ENCODE data around the gene SLC28A3.

Gene SLC28A3

DNA sequence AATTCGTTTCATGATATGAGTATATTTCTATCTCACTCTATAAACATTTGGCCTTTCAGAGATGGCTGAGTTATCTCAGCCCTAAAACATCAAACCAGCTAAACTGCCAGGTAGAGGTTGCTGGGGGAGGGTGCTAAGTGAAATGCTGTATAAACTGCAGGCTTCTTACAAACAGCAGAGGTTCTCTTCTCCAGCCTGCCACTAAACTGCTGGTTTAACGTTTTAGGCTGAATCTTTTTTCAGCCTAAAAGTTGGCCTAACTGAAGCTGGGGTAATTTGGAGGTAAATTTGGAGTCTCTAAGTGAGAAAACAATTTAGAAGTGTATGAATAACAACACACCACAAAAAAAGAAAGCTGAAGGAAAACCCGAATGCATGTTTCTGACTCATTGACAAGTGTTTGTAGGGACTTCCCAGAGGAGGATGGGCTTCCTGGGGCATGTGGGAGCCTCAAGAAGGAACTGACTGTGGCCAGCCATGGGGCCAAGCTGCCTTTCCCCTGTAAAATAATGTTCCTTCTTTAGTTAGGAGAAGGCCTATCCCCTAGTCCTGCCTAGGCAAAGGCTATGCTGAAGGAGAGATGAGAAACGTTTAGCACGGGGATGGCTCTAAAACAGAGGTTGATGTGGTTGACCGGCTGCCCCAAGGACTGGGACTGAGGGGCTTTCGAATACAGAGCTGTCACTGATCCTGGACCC, 44.3 kb downstream of the SLC28A3 start:
- Histone ChIP-seq H3K4me1 (ENCODE audit: insufficient read depth, low read length, poor library complexity, severe bottlenecking) (no peaks in the 10 kb centered on the region), H2AFZ (ENCODE audit: low read length) (no peak overlapping the region), H3K4me3 (ENCODE audit: low read length, poor library complexity, severe bottlenecking) (no peak overlapping the region), H3K36me3 (ENCODE audit: insufficient read depth, low read length) (no peaks in the 10 kb centered on the region), H3K4me2 (ENCODE audit: low read depth, low read length, poor library complexity, severe bottlenecking) (no peak overlapping the region), H4K20me1 (ENCODE audit: insufficient read depth, low read length, poor library complexity, severe bottlenecking) (no peaks in the 10 kb centered on the region), H3K27me3 (ENCODE audit: insufficient read depth, low read length, poor library complexity, severe bottlenecking) (no peaks in the 10 kb centered on the region), H3K9ac (ENCODE audit: low read depth, low read length, poor library complexity, severe bottlenecking) (no peak overlapping the region), H3K9me2 (replicated peaks; ENCODE audit: low read depth, low read length) (no peaks in the 10 kb centered on the region), H3F3A (ENCODE audit: low read depth) (no peaks in the 10 kb centered on the region), H3K79me2 (ENCODE audit: insufficient read depth, low read length) (no peaks in the 10 kb centered on the region), H3K9me3 (ENCODE audit: insufficient read depth, low read depth, low read length) (no peaks in the 10 kb centered on the region)
- TF ChIP-seq EZH2phosphoT487 (IDR thresholded peaks at IDR 0.05; ENCODE audit: borderline replicate concordance): no peak
- TF ChIP-seq, protein P1, sequence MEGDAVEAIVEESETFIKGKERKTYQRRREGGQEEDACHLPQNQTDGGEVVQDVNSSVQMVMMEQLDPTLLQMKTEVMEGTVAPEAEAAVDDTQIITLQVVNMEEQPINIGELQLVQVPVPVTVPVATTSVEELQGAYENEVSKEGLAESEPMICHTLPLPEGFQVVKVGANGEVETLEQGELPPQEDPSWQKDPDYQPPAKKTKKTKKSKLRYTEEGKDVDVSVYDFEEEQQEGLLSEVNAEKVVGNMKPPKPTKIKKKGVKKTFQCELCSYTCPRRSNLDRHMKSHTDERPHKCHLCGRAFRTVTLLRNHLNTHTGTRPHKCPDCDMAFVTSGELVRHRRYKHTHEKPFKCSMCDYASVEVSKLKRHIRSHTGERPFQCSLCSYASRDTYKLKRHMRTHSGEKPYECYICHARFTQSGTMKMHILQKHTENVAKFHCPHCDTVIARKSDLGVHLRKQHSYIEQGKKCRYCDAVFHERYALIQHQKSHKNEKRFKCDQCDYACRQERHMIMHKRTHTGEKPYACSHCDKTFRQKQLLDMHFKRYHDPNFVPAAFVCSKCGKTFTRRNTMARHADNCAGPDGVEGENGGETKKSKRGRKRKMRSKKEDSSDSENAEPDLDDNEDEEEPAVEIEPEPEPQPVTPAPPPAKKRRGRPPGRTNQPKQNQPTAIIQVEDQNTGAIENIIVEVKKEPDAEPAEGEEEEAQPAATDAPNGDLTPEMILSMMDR (conservative IDR thresholded peaks at IDR 0.05; ENCODE audit: low read length): no peak

DNA sequence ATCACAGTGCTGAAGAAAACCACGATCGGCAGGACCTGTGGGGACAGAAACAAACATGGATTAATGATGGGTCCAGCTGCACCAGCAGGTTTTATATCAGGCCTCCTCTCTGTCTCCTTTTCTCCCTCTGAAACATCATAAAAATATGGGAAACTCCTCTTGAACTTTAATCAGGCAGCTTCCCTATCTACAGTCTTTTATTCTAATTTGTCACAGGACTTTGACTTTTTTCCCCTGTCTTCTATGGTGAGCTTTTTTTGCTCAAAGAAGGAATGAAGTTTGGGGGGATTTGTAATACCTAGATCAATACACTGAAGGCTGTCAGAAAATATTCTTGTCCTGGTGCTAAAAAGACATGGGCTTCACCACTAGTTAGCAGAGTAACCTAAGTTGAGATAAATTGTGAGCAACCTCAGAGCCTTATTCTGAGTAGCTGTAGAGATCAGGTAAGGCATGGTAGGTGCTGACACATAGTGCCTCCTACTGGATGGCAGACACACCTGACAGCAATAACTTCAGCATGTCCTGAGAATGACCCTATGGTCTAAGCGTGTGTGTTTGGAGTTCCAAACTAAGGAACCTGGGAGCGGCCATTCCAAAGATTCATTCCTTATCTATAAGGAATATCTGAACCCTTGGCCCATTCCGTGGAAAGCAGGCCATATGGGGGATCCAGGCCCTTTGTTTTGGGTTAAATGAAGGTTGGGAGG, 46.2 kb downstream of the SLC28A3 start:
- no peak overlapping the region for H3K4me3 ChIP-seq (ENCODE audit: low read length, poor library complexity, severe bottlenecking)

DNA sequence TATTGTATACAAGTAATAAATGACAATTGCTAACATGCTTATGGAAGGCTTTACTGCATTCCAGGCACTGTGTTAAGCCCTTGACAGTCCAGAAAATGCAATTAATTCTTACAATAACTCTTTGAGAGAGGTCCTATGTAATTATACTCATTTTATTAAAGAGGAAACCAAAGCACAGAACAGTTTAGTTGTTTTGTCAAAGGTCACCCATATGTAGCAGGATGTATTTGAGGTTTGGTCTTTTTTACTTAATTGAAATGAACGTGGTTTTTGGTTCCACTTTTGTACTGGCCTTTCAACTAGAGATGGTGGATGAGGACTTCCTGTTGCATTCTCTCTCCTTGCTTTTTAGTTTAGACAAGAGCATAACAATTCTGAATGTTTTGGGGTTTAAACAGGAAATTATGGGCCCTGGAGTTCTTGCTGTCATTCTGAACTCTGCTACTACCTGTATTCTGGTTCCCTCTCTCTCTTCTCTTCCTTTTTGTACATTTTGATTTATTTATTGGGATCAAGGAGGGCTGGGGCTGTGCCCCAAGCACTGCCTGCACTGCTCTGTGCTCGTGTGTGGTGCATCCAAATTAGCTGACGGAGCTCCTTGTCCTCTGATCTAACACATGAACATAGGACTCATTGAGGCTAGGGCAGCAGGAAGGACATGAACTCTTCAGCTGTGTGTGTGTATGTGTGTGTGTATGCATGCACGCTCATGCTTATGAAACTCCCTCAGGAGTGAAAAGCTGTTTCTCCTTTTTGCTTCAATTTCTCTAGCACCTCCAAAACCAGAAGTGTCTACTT, 47.4 kb downstream of the SLC28A3 start:
- no peaks in the 10 kb centered on the region for H3F3A ChIP-seq (ENCODE audit: low read depth)
- no peak overlapping the region for H3K4me3 ChIP-seq (ENCODE audit: low read length, poor library complexity, severe bottlenecking)
- no peaks in the 10 kb centered on the region for H3K9me3 ChIP-seq (ENCODE audit: insufficient read depth, low read depth, low read length)
- H3K9me2 ChIP-seq (replicated peaks; ENCODE audit: low read depth, low read length): no peaks in the 10 kb centered on the region
- H3K36me3 ChIP-seq (ENCODE audit: insufficient read depth, low read length): no peaks in the 10 kb centered on the region
- H3K4me2 ChIP-seq (ENCODE audit: low read depth, low read length, poor library complexity, severe bottlenecking): peak overlapping the region; percentile 25
- no peaks in the 10 kb centered on the region for H3K79me2 ChIP-seq (ENCODE audit: insufficient read depth, low read length)
- peak overlapping the region; percentile 6; the same call in 1 of the 2 replicates for H2AFZ ChIP-seq (ENCODE audit: low read length)
- H4K20me1 ChIP-seq (ENCODE audit: insufficient read depth, low read length, poor library complexity, severe bottlenecking): no peaks in the 10 kb centered on the region
- no peaks in the 10 kb centered on the region for H3K27me3 ChIP-seq (ENCODE audit: insufficient read depth, low read length, poor library complexity, severe bottlenecking)
- TF ChIP-seq EZH2phosphoT487 (IDR thresholded peaks at IDR 0.05; ENCODE audit: borderline replicate concordance): no peak
- TF ChIP-seq, protein P1 (conservative IDR thresholded peaks at IDR 0.05; ENCODE audit: low read length): no peak
- H3K4me1 ChIP-seq (ENCODE audit: insufficient read depth, low read length, poor library complexity, severe bottlenecking): no peaks in the 10 kb centered on the region
- H3K9ac ChIP-seq (ENCODE audit: low read depth, low read length, poor library complexity, severe bottlenecking): no peak overlapping the region

More for the DNA sequence above, 46.2 kb downstream of the SLC28A3 start:
- no peak overlapping the region for H3K9ac ChIP-seq (ENCODE audit: low read depth, low read length, poor library complexity, severe bottlenecking)
- H2AFZ ChIP-seq (ENCODE audit: low read length): no peak overlapping the region
- no peaks in the 10 kb centered on the region for H3F3A ChIP-seq (ENCODE audit: low read depth)
- H3K79me2 ChIP-seq (ENCODE audit: insufficient read depth, low read length): no peaks in the 10 kb centered on the region
- no peaks in the 10 kb centered on the region for H3K9me3 ChIP-seq (ENCODE audit: insufficient read depth, low read depth, low read length)
- H3K4me2 ChIP-seq (ENCODE audit: low read depth, low read length, poor library complexity, severe bottlenecking): no peak overlapping the region
- H3K36me3 ChIP-seq (ENCODE audit: insufficient read depth, low read length): no peaks in the 10 kb centered on the region
- H3K4me1 ChIP-seq (ENCODE audit: insufficient read depth, low read length, poor library complexity, severe bottlenecking): no peaks in the 10 kb centered on the region
- no peaks in the 10 kb centered on the region for H3K27me3 ChIP-seq (ENCODE audit: insufficient read depth, low read length, poor library complexity, severe bottlenecking)
- TF ChIP-seq, protein P1 (conservative IDR thresholded peaks at IDR 0.05; ENCODE audit: low read length): peak; percentile 50
- TF ChIP-seq EZH2phosphoT487 (IDR thresholded peaks at IDR 0.05; ENCODE audit: borderline replicate concordance): no peak
- H3K9me2 ChIP-seq (replicated peaks; ENCODE audit: low read depth, low read length): no peaks in the 10 kb centered on the region
- no peaks in the 10 kb centered on the region for H4K20me1 ChIP-seq (ENCODE audit: insufficient read depth, low read length, poor library complexity, severe bottlenecking)
